GM21390 (cell line): ENCODE results near the gene RAB24.
A peak's percentile ranks its signal among the peaks of the same experiment; 100 is the strongest.

ENCODE experiments used
- ATAC-seq: cut with Tn5 transposase; IDR thresholded peaks from one replicate; pipeline ENCODE4 v1.9.1; 2021; ENCODE audit not compliant: unreplicated experiment

Gene RAB24

DNA sequence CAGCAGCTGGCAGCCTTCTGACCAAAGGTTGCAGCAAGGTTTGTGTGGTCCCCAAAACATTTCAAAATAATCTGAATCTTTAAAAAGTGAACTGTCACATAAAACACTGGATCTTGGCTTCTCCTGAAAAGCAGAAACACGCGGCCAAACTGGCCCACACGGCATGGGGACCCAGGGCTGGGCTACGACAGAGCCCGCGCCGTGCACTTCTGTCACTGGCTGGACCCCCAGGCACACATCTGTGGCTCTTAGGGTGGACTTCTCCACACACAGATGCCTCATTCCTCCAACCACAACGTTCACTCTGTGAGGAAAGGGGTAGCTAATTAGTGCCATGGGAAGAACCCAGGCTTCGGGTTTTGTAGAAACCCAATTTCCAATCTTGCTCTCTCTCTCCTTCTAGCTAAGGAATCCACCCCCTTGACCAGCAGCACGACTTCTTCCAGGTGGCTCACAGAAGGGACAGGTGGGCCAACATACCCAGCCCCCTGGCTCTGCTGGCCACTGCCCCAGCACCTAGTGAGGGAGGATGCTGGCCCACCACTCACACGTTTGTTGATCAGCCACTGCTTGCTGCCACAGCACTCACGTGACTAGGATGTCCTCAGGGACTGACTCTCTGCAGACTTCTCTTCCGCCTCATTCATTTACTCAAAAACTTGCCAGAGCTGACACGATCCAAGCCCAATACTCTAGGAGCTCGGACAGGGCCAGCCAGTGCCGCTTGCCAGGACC, 30.1 kb upstream of the RAB24 start:
- no peak for ATAC-seq

DNA sequence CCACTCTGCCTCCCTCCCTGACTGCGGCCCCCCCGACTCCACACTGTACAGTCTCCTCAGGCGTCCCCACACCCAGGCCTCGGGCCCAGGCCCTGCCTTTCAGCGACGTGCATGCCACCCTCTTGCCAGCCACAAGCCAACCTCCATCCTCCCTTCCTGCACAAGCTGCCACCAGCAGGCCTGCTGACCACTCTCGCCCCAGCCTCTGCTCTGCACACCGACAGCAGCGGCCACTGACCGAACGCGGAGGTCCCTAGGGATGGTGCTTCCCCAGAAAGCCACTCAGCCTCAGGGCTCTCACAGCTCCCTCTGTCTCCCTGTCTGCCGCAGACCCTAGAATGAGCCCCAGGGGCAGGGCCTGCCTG, 29.4 kb upstream of the RAB24 start:
- ATAC-seq = no peak

DNA sequence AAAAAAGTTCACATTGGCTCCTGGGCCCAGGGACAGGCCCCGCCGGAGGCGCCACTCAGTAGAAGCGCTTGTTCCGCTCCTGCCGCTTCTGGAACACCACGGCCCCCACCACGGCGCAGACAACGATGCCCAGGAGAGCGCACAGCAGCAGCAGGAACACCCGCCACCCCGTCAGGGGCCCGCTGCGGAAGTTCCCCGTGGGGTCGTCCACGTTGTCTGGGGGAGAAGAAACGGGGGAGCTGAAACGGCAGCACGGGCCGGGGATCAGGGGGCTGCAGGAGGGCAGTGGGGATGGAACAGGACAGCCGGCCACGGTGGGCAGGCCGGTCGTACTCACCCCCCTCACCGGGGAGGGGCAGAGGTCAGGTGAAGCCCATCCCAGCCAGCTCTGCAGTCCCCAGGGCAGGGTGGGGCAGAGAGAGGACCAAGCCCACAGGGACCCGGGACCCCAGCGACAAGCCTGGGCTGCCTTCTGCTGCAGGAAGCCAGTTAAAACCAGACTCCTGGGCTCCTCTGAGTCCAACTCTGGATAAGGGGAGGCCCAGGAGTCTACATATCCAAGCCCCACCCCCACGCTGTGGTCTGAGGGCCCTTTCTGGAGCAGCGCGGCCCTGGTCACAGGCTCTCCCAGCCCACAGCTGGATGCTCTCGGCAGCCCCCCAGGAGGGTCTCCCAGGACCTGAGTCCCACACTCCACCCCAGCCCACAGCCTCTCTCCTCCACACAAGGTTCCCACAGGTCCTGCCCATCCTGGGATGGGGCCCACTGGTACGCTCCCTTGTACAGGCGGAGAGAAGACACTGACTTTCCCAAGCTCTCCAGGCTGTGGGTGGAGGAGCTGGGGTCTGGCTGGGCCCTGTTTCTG, 28.7 kb upstream of the RAB24 start:
- no peak for ATAC-seq

DNA sequence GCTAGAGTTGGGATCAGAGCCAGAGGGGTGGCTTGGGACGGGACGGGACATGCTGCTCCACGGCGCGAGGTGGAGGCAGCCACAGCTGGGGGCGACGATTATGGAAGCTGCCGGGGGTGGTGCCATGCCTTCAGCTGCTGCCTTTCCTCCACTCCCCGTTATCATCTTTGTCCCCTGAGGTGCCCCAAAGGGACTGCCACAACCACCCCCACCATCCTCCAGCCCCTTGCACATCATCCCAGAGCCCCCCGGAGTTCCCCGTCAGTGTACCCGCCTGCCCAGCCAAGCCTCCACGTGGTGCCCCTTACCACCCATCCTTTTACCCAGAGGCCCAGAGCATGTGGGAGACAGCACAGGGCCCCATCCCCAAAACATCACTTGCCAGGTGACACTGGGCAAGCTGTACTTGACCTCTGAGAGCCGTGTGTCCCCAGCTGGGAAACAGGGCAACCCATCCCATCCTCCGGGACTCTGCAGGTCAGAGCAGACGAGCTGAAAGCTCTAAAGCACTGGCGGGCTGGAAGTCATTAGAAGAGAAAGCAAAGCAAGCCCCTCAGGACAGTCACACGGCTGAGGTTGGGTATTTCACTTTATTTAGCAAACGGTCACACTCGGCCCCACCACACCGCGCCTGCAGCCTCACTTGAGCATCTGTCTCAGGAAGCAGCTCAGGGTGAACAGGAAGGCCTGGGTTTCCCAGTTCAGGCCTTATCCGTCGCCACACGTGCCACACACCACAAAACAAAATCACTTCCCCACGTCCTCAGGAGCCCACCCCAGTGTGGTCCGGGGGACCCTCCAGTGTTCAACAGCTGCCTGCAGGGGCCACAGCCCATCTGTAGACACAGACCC, 27.7 kb upstream of the RAB24 start:
- ATAC-seq = no peak

DNA sequence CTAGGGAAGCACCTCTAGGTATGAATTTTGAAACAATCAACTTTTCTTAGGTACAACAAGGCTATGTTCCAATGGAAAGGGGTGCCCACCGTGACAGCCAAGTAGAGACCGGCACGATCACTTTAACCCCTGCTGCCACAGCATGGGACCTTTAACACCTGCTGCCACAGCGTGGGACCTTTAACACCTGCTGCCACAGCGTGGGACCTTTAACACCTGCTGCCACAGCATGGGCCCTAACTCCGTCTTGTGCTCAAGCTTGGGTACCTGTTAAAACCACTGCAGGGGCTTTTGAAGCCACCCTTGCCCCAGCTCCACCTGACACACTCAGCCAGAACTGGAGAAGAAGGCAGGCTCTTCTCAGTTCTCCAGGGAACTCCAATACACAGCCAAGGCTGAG, 26.4 kb upstream of the RAB24 start:
- no peak for ATAC-seq

DNA sequence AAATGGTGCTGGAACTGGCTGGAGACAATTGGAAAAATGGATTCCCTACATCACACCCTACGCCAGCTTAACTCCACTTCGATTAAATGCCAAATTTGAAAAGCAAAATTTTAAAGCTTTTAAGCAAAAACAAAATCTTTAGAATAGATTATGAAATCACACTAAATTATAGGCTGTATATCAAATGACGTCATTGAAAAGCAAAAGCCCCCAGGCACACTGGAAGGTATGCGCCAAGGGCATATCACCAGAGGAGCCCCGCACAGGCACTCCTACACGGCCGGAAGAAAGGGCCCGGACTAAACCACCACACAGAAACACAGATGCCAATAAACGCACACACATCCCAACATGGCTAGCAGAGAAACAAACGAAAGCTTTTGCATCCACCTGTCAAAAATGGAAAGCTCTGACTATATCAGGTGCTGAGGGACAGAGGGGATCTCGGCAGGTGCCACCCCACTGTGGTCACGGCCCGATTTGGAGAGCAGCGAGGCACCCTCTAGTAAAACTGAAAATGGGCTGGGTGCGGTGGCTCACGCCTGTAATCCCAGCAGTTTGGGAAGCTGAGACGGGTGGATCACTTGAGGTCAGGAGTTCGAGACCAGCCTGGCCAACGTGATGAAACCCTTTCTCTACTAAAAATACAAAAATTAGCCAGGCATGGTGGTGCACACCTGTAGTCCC, 25.2 kb upstream of the RAB24 start:
- no peak for ATAC-seq

DNA sequence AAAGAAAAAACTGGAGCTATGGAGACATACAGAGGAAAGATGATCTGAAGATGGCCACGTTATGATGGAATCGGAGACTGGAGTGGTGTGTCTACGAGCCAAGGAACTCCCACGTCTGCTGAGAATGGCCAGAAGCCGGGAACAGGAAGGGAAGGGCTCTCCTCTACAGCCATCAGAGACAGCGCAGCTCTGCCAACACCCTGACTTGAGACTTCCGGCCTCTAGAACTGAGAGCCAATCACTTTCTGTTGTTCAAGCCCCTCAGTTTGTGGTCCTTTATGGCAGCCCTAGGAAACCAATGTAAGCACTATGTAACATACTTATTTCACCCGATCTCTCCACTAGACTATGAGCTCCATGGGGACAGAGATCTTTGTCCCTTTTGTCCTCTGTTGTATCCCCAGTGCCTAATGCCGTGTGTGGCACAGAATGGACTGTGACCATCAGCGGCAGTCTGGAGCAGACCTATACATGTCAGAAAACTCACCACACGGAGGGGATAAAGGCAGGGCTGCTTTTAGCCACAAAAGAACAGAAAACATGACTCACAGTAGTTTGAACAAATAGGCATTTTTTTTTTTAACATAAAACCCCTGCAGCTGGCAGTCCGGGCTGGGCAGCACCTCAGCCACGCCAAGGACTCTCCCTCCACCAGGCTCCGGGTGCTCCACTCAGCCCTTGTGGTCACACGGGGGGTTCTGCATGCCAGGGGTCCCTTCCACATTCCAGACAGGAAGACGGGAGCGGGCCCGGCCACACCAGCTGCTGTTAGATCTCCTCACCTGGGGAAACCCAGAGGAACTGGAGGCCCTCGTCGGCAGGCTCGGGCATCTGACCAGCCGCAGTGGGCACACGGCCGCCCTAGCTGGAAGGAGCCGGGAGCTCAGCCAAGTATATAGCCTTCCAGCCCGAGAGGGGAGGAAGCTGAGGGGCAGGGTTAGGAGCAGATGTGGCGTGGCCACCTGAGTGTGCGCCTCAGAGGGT, 24.3 kb upstream of the RAB24 start:
- no peak for ATAC-seq

DNA sequence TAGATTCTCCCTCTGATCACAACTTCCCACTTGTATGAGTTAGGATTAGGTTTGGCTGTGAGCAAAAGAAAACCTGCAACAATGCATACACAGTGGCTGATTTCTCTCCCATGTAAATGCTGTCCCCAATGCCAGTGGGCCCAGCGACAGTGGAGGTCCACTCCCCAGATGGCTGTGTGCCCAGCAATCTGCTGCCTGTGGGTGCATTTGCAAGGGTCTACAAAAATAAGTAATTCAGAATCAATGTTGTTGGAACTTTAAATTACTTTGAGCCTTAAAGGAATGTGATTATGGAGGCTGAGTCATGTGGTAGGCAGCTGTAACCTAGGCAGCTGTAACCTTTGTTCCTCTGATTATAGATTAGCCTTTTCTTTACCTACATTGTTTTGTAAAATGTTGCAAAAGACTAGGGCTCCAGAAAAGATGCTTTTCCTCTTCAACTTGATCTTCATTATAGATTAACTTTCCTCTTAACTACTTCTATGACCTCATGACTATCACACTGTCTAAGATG, 22.4 kb upstream of the RAB24 start:
- ATAC-seq = no peak

DNA sequence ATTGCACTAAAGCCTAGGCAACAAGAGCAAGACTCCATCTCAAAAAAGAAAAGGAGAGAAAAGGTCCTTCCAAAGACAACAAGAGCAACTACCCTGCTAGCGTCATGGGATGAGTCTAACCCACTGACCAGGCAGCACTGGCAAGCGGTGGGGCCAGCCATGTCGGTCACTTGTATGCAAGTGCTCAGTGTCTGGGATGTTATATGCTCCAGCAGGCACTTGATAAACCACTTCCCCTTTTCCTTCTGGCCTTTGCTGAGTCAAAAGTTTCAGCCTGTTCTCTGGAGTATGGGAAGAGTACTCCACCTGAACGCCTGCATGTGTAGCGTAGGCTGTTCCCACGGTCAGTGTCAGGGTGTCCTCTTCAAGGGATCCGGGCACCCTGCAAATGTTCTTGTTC, 17.4 kb upstream of the RAB24 start:
- ATAC-seq = no peak

DNA sequence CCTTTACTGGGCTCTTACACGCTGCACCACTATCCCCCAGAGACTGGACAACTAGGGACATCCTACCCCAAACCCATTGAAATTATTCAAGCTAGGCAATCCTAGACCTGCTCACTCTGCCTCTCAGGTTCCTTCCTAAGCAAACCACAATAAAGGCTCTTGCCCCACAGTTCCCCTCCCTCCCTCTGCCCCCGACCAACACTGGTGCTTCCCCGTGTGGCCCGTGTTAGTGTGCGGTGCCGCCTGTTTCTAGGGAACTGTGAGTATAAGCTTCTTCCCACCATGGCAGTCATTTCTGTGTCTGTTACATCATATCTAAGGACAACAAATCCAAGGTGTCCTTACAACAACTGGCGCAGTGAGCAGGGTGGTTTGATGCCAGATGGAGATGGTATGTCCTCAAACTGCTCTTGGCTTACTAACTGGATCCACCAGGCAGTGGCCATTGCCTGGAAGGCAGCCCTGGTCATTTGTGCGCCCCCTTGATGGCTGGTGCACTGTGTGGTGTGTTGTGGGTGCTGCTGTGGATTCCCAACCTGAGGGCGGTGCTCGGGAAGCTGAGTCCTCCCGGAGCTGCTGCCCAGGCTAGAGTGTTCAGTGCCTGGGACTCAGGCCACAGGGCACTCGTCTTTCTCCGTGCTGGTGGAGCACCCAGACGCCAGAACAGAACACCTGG, 16.5 kb upstream of the RAB24 start:
- no peak for ATAC-seq

DNA sequence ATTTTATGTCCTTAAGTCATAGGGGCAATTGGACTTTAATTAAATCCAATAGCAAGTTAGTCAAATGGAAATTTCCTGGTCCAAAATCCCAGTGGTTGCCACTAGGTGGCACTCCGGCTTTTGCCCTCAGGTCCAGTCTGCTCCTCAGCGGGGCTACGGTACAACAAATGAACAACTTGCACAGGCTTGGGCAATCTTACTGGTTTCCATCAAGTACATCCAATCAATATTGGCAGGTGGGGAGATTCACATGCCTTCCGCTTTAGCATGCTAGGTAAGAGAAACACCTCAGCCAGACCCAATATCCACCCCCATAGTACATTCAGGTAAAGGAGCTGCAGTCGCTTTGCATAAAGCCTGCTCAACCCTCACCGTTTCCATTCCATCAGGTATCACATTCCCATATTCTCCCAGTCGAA, 14.4 kb upstream of the RAB24 start:
- no peak for ATAC-seq

DNA sequence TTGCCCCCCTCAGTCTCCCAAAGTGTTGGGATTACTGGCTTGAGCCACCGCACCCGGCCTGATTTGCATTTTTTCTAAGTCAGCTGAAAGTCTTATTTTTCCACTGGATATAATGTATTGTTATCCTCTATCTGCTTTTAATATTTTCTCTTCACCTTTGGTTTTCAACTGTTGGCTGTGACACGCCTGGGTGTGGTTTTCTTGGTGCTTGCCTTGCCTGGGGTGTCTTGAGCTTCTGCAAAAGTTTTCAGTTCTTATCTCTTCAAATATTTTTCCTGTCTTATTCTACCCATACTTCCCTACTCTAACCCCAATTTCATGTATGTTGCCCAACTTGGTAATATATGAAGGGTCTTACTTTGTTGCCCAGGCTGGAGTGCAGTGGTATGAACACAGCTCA, 12.5 kb upstream of the RAB24 start:
- no peak for ATAC-seq

DNA sequence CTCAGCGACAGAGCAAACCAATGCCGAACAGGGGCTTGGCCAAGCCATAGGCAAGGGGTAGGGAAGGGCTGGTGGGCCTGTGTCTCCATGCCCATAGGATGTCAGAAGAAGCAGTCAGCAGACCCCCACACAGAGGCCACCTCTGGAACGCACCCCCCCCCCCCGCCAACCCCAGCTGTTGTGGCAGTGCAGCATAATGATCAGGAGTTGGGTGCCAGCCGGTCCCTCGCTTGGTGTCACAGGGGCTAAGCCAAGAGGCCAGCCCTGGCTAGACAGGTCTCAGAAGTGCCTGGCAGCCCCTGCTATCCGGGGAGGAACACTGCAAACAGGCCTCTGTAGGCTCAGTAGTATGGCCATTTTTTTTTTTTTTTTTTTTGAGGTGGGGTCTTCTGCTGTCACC, 11.9 kb upstream of the RAB24 start:
- ATAC-seq = no peak

DNA sequence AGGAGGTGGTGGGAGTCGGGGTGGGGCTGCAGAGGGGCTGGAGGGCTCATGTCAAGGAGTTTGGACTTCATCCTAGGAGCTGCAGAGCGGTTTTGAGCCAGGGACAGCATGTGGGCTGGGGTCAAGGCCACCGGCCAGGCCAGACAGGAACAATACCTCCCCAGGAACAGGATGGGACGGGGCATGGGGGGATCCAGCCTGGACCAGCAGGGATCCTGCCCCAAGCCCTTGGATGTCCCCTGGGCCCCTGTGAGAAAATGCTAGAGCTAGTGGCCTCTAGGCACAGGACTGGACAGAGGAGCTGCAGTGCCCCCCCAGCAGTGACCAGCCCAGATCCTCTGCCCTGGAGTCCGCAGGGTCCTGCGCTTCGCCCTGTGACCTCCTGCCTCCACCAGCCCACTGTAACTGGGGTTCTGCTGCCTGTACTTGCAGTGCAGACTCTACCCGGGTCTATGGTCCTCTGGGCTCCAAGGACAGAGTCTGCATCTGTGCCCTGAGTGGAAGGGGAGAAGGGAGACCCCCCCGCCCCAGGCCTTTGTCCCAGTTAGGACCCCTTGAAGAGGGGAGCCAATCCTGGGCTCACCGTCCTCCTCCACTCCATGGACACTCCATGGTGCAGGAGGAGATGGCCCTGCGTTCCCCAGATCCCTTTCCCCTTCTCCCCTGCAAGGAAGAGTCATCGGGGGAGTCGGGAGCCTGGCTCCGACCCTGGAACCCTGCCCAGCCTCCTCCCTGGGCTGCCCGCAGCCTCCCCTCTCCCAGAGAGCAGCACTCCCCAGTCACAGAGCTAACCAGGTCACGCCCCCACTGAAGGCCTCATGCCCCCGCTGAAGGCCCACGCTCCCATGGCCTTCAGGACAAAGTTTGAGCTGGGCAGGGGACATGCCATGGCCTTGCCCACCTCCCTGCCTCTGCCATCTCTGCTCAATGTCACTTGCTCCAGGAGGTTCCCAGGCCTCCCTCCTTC, 11.1 kb upstream of the RAB24 start:
- ATAC-seq = no peak

DNA sequence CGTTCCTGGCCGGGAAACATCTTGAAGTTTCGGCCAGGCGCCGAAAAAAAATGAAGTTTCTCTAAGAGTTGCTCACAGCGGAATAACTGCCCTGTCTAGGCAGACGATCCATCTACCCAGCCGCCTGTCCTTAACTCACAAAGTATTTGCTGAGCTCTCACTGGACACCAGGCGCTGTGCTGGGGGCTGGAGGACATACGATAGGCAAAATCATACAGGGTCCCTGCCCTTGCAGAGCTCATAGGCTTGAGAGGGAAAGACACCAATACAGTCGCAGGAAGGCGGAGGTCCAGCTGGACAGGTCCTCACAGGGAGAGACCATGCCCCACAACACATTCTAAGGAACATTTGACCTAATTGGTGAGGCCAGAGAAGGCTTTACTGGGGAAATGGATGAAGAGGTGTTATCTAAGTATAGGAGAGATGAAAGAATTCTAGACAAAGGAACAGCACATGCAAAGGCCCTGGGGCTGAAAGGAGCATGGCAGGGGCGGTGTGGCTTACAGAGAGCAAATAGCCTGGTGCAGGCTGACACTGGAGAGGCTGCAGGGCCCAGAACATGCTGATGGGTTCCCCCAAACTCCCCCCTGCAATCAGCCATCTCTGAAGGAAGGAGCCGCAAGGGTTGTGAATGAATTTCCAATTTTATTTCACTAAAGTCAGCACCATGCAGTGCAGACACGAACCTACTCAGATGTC, 10.2 kb upstream of the RAB24 start:
- no peak for ATAC-seq

DNA sequence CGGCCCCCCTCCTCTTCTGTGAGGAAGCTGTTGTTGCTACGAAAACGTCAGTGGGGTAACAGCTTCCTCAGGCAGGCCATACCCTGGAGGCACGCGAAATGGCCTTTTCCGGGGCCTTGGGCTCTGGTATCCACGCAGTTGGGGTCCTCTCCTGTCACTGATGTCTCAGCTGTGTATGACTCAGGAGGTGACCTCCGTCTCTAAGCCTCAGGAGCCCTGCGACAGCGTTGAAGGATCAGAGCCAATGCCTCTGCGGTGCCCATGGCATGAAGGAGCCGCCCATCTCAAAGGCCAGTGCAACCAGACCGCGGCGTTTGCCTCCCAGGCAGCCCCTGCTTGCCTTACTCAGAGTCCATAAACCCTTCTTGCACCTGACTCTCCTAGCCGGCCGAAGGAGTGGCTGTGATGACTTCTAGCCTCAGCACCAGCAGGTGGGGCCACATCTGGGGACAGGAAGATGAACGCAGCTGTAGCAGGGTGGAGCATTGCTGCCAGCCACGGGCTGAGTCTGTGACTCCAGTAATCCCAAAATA, 9.2 kb upstream of the RAB24 start:
- peak; percentile 24 for ATAC-seq
